Measurements from ENCODE around the gene NIN. TPM values are rescaled to one million over a fixed set of nuclear protein-coding genes. Genes with fewer than 3 reads are reported as not detected.

The NIN gene
- total and polyA plus RNA-seq, 5 donors from 2014 or later = 17.6 to 78.2 (median 24.0) TPM

- no peaks in the 10 kb centered on the region for H3K9me3 ChIP-seq (ENCODE audit: control insufficient read depth in 2 of 2, low read length in 2 of 2)
- H3K9me3 Mint-ChIP-seq = no peaks in the 10 kb centered on the region
- peaks cover 5% of the 10 kb centered on the region for H3K27me3 ChIP-seq (ENCODE audit: control insufficient read depth, insufficient read depth, low read length)
- peaks cover 14% of the 10 kb centered on the region for H3K4me1 ChIP-seq (ENCODE audit: control insufficient read depth, insufficient read depth, low read length, poor library complexity, severe bottlenecking)
- no peaks in the 10 kb centered on the region for H3K36me3 ChIP-seq (ENCODE audit: control insufficient read depth, insufficient read depth, low read length)
- H3K27ac ChIP-seq (ENCODE audit: insufficient read depth, low read length, poor library complexity, severe bottlenecking) = no peak overlapping the region
- H3K27me3 Mint-ChIP-seq = peaks cover 9% of the 10 kb centered on the region
- H3K4me1 Mint-ChIP-seq = peaks cover 9 to 16% (median 12%) of the 10 kb centered on the region in 4 donors
- ATAC-seq (ENCODE audit: low read depth in 2 of 2) = no peak
- no peaks in the 10 kb centered on the region for H3K36me3 Mint-ChIP-seq
- no peak overlapping the region for H3K4me3 ChIP-seq (ENCODE audit: low read depth, low read length)
- no peak overlapping the region for H3K4me3 Mint-ChIP-seq
- H3K27ac Mint-ChIP-seq = no peak overlapping the region
- no peak for DNase-seq
These were observed 160.6 kb downstream of the NIN start for GRCh38 chr14:50670196-50670865.

Other genes with a start within 250 kb of the NIN start
- 5.2 TPM for gene SAV1, start 162.9 kb downstream of the NIN start, total RNA-seq
- gene SAV1, start 162.9 kb downstream of the NIN start, polyA plus RNA-seq = 1 to 10 TPM; 4.8 to 9.2 (median 7.8) TPM
- 0.64 TPM for gene ABHD12B, start 40.9 kb upstream of the NIN start, total RNA-seq
- gene ABHD12B, start 40.9 kb upstream of the NIN start, polyA plus RNA-seq = not detected
- 1.3 TPM for gene PYGL, start 113.3 kb upstream of the NIN start, total RNA-seq
- gene PYGL, start 113.3 kb upstream of the NIN start, polyA plus RNA-seq = under 1 TPM in 1 of 4 donors, not detected in 3; 0.15 TPM